GM19455 (cell line): ENCODE measurements around the gene CLDN10.
"Not testable (repeated sequence)": the region's sequence is repeated elsewhere in the genome, so short reads cannot be mapped to it uniquely, and the experiment has no call there.

Experiments used
- ATAC-seq: cut with Tn5 transposase; IDR thresholded peaks from one replicate; pipeline ENCODE4 v1.9.1; 2021; ENCODE audit not compliant: unreplicated experiment

The CLDN10 gene, protein sequence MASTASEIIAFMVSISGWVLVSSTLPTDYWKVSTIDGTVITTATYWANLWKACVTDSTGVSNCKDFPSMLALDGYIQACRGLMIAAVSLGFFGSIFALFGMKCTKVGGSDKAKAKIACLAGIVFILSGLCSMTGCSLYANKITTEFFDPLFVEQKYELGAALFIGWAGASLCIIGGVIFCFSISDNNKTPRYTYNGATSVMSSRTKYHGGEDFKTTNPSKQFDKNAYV

DNA sequence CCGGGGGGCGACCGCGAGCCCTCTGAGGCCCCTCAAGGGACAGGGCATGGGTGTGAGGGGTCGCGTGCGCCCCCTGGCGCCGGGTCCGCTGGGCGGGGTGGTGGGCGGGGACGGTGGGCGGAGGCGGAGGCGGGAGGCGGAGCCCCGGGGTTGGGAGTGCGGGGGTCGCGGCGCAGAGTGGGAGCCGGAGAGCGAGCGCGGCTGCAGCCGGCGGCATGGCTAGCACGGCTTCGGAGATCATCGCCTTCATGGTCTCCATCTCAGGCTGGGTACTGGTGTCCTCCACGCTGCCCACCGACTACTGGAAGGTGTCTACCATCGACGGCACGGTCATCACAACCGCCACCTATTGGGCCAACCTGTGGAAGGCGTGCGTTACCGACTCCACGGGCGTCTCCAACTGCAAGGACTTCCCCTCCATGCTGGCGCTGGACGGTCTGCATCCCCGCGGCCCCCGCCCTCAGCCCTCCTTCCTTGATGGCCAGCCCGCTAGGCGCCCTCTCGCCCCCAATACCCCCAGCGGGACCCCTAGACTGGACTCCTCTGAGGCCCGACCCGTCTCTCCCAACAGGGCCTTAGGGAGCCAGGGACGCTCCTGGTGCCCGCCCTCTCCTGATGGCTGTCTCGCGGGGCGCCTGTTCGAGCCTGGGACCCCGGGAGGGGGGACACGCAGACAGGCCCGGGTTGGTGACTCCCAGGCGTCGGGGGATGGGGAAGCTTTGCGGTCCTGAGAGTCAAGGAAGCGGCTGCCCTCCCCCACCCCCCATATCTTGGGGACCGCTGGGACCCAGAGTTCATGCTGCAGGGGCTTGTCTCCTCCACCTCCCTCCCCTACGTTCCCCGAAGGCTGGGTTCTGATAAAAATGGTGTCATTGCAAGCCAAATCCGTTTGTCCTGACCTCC lies at the start of gene CLDN10:
CLDN10 (plus strand) TSS at position 182 of the 903 bp plus-strand sequence; CDS start at position 216, 34 bp downstream.
- ATAC-seq = no peak

- no peak for ATAC-seq
Measured at GRCh38 chr13:95503662-95504061, 48.9 kb upstream of the CLDN10 start.

GRCh38 chr13:95505265-95505664 lies 47.3 kb upstream of the CLDN10 start:
- no peak for ATAC-seq

DNA sequence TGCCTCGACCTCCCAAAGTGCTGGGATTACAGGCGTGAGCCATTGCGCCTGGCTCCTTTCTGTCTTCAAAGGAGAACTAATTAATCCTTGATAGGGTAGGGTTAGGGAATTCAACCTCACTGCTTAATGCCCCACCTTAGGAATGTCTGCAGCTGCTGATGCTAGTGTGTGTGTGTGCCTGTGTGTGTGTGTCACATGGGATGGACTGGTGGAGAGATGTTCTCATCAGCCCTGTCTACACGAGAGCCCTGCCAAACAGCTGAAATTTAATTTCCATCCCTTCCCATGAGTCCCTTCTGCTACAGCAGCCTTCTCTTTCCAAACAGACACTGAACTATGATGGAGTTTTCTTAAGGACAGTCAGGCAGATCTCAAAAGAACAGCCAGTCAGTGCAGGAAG lies 46.5 kb upstream of the CLDN10 start:
- no peak for ATAC-seq

DNA sequence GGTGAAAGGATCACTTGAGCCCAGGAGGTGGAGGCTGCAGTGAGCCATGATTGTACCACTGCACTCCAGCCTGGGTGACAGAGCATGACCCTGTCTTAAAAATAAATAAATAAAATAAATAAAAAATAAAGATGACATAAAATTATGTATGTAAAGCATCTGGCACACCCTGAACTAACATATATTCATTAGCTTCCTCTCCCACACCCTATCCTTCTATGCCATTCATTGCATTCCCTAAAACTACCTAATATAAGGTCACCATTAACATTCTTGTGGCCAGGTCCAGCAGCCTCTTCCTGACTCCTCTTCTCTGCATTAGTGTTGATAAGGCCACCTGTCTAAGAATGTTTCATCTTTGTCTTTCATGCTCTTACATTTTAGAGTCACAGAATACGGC lies 44.5 kb upstream of the CLDN10 start:
- no peak for ATAC-seq

DNA sequence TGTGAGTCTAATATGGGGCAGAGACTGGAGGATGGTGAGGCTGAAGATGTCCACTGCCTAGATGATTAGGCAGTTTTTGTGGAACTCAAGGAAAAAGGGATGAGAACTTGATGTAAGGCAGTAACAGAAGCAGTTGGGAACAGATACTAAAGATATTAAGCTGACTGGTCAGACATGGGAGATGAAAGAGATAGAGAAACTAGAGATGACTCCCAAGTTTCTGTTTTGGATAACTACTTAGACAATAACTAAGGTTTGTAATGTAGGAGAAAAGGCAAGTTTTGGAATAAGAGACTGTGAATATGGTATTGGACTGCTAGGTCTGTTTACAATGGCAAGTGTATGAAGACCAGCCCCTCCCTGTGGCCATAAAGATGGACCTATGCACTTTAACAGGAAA lies 43.5 kb upstream of the CLDN10 start:
- no peak for ATAC-seq

DNA sequence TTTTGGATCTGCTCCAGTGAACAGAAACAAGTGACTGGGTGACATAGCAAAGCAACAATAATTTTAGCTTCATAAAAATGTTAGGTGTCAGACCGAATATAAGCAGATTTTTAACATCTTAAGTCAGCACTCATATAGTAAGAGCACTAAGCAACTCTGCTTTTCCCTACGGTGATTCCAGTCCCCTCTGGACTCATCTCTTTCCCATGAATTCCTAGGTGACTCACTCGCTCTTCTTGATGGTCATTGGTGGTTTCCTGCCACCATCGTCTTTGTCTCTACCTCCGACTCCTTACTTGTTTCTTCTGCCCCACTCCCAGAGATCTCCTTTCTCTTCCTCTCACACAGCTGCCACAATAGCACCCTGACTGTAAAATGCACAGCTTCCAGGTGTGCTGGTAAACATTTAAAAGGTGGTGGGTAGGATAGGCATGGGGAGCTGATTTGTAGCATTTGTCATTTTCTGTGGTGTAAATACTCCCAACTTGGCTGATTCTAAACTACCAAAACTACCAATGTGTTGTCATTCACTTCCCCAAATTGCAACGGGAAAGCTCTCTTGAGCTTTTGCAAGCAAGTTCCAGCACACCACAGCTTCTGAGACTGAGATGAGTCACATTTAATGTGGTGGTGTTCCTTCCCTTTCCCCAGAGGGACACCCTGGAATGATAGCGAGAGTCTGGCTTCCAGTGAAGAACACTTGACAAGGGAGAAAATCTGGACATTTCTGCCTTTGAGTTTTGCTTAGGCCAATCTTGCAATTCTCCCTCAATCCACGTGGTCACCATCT lies 42.8 kb upstream of the CLDN10 start:
- ATAC-seq = no peak

GRCh38 chr13:95510950-95511349 lies 41.6 kb upstream of the CLDN10 start:
- ATAC-seq = no peak

DNA sequence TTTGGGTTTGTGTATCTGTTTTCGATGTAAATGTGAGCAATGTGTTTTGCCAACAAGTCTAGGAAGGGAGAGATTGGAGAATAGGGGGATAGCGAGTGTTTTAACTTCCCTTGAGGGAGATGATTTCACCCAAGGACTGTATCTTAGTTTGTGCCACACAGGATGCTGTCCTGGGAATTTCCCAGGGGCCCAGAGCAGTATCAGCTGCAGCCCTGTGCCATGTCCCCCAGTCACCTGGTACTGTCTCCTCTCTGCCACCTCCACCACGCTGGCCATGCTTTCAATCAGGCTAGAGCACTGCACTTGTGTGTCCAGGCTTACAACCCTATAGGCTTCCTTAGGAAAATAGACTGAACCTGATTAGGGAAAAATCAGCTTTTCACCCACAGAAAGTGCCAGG lies 40.1 kb upstream of the CLDN10 start:
- ATAC-seq = no peak

DNA sequence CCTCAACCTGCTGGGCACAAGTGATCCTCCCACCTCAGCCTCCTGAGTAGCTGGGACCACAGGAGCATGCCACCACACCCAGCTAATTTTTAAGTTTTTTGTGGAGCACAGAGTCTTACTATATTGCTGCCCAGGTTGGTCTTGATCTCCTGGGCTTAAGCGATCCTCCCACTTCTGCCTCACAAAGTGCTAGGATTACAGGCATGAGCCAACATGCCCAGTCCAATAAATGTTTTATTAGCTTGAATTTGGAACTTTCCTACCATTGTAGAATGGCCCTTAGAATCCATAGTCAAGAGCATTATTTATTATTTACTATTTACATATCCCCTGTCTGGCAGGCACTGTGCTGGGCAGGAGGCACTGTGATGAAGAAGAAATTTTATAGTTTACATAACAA lies 39.6 kb upstream of the CLDN10 start:
- no peak for ATAC-seq

GRCh38 chr13:95515606-95516005 lies 36.9 kb upstream of the CLDN10 start:
- not testable (repeated sequence) for ATAC-seq

DNA sequence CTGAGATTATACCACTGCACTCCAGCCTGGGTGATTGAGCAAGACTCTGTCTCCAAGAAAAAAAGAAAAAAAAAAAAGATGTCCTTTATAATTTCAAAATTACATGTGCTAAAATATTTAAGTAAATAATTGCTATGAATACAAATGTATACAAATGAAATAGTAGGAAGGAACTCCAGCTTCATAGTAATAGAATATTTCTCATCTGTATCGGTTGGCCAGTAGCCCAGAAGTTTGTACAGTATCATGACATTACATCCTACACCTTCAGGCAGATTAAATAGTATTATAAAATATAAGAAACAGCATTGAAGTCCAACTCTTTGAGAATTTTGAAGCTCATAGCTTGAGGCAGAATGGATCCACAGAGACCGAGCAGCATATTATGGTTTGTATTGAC lies 36.5 kb upstream of the CLDN10 start:
- ATAC-seq = no peak

DNA sequence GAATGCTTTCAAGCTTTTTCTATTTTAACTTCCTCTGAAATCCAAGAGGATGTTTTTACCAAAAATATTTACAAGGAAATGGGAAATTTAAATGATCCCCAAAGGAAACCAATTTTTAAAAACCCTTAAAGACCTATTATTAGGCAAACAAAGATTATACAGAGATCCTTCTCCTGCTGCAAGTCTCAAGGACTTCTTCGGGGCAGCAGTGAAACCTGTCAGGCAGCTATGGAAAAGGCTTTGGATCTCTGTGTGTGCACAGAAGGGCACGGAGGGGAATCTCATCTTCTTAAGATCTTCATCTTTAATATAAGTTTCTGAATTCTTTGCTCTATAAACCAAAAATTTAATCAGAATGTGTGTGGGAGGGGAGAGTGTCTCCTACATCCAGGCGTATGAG lies 36.0 kb upstream of the CLDN10 start:
- ATAC-seq = no peak

- no peak for ATAC-seq
Measured at GRCh38 chr13:95523598-95523997, 28.9 kb upstream of the CLDN10 start.

GRCh38 chr13:95524264-95524901 lies 28.1 kb upstream of the CLDN10 start:
- no peak for ATAC-seq

DNA sequence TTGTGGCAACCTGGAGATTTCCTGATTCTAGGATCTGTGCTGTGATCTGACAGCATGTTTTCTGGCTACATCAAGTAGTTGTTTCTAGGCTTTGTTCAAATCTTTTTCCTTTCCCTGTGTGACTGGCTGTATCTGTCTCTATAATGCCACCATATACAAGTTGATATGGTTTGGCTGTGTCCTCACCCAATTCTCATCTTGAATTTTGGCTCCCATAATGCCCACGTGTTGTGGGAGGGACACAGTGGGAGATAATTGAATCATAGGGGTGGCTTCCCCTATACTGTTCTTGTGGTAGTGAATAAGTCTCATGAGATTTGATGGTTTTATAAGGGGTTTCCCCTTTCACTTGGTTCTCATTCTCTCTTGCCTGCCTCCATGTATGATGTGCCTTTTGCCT lies 24.6 kb upstream of the CLDN10 start:
- no peak for ATAC-seq

DNA sequence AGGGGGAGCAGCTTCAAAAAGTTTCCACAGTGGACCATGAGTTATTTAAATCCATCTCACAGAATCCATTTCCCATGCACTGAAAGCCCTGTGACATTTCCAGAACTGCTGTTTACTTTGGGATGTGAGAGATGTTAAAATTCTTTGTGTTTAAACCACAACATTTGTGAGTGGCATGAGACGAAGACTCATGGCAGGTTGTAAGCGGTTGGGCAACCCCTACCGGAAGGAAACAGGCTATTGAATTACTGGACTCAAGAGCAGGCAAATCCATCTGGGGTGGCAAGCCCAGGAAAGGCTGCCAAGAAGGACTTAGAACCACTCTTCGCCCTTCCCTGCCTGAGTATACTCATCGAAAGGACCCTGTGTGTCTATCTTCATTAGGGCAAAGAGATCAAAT lies 22.3 kb upstream of the CLDN10 start:
- no peak for ATAC-seq

DNA sequence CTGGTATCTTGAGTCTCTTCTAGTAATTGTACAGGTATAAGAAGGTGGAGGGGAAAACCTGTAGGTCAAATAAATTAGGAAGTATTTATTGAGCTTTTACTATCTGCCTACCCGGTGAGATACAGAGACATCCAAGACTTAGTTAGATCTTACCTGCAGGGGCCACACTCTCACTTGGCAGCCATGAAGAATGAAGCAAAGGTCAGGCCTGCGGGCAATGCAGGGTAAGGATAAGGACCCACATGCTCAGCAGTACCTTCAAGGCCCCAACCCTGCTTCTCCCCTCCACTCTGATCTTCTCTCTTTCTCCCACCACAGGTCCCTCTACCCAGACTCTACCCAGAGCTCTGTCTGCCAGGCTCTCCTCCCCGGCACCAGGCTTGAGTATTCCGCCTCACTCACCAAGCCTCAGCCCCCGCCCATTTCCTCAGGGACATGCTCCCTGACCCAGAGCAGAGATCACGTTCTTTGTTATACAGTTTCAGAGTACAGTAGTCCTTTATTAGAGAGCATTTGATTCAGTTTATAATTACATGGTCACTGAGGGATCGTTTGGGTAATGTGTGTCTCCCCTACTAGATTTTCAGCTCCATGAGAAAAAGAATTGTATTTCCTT lies 18.9 kb upstream of the CLDN10 start:
- ATAC-seq = no peak

GRCh38 chr13:95535243-95535642 lies 17.3 kb upstream of the CLDN10 start:
- ATAC-seq = no peak

- ATAC-seq = no peak
Measured at GRCh38 chr13:95536632-95537241, 15.8 kb upstream of the CLDN10 start.
